HG03103 (cell line): ENCODE results near the gene MRPS12.
"Not testable (repeated sequence)": the region's sequence is repeated elsewhere in the genome, so short reads cannot be mapped to it uniquely, and the experiment has no call there.

Source experiments
- ATAC-seq: cut with Tn5 transposase; IDR thresholded peaks from one replicate; pipeline ENCODE4 v1.9.1; 2021; ENCODE audit warnings: low read depth; ENCODE audit not compliant: unreplicated experiment

The MRPS12 gene

DNA sequence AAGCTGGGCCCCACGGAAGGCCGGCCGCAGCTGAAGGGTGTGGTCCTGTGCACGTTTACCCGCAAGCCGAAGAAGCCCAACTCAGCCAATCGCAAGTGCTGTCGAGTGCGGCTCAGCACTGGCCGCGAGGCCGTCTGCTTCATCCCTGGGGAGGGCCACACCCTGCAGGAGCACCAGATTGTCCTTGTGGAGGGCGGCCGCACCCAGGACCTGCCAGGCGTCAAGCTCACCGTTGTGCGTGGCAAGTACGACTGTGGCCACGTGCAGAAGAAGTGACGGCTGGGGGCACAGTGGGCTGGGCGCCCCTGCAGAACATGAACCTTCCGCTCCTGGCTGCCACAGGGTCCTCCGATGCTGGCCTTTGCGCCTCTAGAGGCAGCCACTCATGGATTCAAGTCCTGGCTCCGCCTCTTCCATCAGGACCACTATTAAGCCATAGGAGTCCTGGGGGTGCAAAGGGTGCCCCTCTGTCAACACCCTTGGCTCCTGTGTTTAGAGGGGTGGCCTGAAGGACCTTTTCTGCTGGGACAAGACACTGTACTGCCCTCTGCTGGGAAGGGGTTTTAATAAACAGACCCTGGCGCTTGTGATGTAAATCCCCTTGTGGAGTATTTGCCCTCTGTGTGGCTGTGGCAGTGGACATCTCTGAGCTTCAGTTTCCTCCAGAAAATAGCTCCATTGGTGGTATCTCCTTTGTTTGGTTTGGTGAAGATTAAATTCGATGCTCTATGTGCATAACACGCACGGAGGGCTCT is 1.9 kb downstream of the MRPS12 start:
- ATAC-seq = no peak

- no peak for ATAC-seq
These were observed 2.8 kb downstream of the MRPS12 start for GRCh38 chr19:38933544-38933943.

- ATAC-seq = no peak
These were observed 9.2 kb downstream of the MRPS12 start for GRCh38 chr19:38939957-38940356.

DNA sequence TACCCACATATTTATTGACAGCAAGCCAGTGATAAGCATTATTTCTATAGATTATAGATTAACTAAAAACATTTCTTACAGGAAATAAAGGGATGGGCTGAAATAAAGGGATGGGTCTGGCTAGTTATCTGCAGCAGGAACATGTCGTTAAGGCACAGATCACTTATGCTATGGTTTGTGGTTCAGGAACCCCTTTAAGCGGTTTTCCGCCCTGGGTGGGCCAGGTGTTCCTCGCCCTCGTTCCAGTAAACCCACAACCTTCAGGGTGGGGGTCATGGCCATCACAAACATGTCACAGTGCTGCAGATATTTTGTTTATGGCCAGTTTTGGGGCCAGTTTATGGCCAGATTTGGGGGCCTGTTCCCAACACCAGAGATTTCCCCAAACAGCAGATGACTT is 10.7 kb downstream of the MRPS12 start:
- not testable (repeated sequence) for ATAC-seq

- ATAC-seq = no peak
These were observed 11.2 kb downstream of the MRPS12 start for GRCh38 chr19:38941979-38942378.

- no peak for ATAC-seq
These were observed 11.9 kb downstream of the MRPS12 start for GRCh38 chr19:38942471-38943181.

DNA sequence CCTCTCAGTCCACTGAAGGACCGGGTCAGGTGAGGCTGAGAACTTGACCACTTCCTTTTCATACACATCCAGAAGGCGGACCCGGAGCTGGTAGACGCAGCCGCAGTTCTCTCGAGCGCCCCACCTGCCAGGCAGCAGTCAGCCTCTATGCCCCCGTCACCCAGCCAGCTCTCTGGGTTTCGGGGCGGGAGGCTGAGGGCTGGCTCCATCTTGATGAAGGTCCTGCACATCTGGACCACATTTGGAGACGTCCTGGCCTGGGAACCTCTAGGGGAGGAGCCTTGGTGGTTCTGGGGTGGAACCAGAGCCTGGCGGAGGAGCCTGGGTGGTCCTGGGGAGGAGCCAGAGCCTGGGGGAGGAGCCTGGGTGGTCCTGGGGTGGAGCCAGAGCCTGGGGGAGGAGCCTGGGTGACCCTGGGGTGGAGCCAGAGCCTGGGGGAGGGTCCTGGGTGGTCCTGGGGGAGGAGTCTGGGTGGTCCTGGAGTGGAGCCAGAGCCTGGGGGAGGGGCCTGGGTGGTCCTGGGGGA is 14.3 kb downstream of the MRPS12 start:
- no peak for ATAC-seq

DNA sequence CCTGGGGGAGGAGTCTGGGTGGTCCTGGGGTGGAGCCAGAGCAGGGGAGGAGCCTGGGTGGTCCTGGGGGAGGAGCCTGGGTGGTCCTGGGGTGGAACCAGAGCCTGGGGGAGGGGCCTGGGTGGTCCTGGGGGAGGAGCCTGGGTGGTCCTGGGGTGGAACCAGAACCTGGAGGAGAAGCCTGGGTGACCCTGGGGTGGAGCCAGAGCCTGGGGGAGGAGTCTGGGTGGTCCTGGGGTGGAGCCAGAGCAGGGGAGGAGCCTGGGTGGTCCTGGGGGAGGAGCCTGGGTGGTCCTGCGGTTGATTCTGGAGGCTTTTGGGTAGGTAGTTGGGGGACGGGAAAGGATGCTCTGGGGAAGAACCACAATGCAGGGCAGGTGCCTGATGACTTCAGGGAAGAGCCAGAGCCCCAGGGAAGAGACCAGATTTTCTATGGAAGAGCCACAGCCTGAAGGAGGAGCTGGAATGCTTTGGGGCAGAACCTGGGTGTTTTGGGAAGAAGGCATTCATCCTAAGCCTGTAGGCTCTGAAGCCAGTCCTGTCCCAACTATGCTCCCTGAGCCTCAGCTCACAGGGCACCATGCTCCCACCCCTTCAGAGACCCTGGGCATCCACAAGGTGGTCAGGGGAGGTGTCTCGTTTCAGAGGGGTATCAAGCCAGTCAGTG is 15.0 kb downstream of the MRPS12 start:
- ATAC-seq = no peak

DNA sequence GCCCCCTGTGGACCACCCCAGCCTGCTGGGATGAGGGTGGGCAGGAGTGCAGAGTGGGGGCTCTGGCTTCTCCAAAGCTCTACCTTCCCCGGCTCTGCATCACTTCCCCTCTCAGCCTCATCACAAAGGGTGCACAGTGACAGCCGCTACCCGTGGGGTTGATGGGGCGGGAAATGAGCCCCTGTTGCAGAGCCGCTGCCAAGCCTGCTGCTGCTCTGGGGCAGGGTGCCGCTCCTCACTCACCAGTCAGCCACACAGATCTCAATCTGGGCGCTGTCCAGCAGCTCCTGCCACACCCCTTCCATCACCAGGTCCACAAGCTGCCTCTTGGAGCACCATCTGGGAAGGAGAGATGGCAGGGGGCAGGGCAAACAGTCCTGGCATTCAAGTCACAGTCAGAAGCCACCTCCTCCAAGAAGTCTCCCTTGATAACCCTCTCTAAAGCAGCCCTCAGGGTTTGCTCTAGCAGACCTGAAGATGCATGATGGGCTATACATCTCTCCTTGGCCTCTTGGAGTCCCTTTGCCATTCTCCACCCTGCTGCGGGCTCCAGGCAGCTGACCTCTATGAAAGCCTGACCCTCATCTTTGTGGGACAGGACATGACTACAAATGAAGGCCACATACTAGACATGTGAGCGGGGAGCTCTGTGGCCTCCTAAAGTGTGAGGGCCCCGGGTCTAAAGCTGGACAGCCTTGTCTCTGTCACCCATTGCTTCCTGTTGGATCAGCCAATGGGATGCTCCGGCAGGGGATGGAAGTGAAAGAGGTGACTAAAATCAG is 15.7 kb downstream of the MRPS12 start:
- ATAC-seq = no peak

DNA sequence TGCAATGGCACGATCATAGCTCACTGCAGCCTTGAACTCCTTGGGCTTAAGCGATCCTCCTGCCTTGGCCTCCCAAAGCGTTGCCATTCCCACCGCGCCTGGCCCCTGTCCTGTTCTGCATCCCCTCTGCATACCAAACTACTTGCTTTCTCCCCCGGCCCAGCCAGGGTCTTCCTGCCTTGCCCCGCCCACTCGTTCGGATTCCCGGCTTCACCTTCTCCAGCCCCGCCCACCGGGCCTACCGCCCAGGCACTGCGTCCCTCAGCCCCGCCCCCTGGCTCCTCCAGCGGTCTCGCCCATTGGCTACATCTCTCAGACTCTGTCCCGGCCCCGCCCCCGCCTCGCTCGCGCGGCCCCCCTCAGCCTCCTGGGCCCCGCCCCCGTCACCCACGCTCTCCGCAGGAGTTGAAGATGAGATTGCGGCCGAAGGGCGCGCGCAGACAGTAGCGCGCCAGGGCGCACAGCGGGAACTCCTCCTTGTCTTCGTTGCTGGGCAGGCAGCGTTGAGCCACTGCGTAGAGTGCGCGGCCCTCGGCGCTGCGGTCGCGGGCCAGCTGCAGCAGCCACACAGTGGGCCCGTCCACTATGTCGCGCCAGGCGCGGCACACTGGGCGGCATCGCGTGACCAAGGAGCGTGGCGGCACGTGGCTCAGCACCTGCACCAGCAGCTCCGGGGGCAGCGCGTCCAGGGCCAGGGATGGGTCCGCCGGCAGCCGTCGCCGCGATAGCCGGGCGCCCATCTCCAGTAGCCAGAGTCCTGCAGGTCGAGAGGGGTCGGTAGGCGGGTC is 19.0 kb downstream of the MRPS12 start:
- ATAC-seq = no peak

GRCh38 chr19:38951187-38951586 is 20.4 kb downstream of the MRPS12 start:
- no peak for ATAC-seq

GRCh38 chr19:38952395-38953165 is 21.8 kb downstream of the MRPS12 start:
- no peak for ATAC-seq

GRCh38 chr19:38953677-38954076 is 22.9 kb downstream of the MRPS12 start:
- ATAC-seq = no peak

- no peak for ATAC-seq
These were observed 25.5 kb downstream of the MRPS12 start for GRCh38 chr19:38956264-38956663.

- ATAC-seq = no peak
These were observed 27.6 kb downstream of the MRPS12 start for GRCh38 chr19:38958301-38958700.

GRCh38 chr19:38959618-38960017 is 28.9 kb downstream of the MRPS12 start:
- no peak for ATAC-seq

DNA sequence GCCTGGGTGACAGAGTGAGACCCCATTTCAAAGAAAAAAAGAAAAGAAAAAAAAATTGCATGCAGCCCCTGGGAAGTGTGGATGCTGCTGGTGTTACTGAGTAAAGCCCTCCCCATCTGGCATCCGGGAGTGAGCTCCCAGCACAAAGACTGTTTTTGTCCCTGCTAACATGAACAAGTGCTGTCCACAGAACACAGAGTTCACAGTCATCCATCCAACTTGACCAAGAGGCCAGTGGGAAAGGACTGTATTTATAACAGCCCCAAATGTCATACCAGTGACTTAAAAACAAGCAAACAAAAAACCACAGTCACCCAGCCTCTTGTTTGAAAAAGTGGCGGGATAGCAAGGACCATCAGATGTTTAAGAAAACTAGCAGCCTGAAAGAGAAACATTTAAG is 34.0 kb downstream of the MRPS12 start:
- no peak for ATAC-seq

DNA sequence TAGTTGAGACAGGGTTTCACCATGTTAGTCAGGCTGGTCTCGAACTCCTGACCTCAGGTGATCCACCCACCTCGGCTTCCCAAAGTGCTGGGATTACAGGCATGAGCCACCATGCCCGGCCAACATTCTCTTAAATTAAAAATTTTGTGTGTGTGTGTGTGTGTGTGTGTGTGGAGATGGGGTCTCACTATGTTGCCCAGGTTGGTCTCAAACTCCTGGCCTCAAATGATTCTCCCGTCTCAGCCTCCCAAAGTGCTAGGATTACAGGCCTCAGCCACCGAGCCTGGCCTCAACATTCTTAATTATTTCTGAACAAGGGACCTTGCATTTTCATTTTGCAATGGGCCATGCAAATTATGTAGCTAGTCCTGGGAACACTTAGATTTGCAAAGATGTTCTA is 35.4 kb downstream of the MRPS12 start:
- not testable (repeated sequence) for ATAC-seq
